K562 (cell line): ENCODE data around the gene BCL2L1. TPM values are rescaled to one million over a fixed set of nuclear protein-coding genes. Genes with fewer than 3 reads are reported as not detected.

ENCODE experiments used
- CBFA2T2 ChIP-seq: fragments of 450-650 bp; conservative IDR thresholded peaks from 2 replicates; pipeline ENCODE4 v1.6.1; 2017; ENCODE audit warnings: mild to moderate bottlenecking
- ELF4 ChIP-seq: fragments of 450-650 bp; formaldehyde crosslinking; IDR thresholded peaks from 2 replicates; pipeline ENCODE4 v1.4.0; 2022; ENCODE audit warnings: missing genetic modification characterization
- EP300 ChIP-seq: IDR thresholded peaks from 2 replicates; pipeline ENCODE4 v1.6.1; 2012; ENCODE audit warnings: low read length, improper control_type of control experiment
- ESRRB ChIP-seq: fragments of 250-450 bp; sonication (Bioruptor Pico); IDR thresholded peaks from 2 replicates; pipeline ENCODE4 v1.5.0; 2020; ENCODE audit warnings: mild to moderate bottlenecking, moderate library complexity, borderline replicate concordance
- ETV1 ChIP-seq: fragments of 450-650 bp; conservative IDR thresholded peaks from 2 replicates; pipeline ENCODE4 v1.6.1; 2016; ENCODE audit warnings: missing genetic modification characterization, control low read depth, low read depth, missing compliant biosample characterization
- EWSR1 ChIP-seq: fragments of 450-650 bp; IDR thresholded peaks from 2 replicates; pipeline ENCODE4 v1.6.1; 2018; ENCODE audit warnings: borderline replicate concordance, mild to moderate bottlenecking, low read depth, moderate library complexity; ENCODE audit not compliant: partially characterized antibody
- FIP1L1 ChIP-seq: fragments of 200-400 bp; formaldehyde crosslinking; IDR thresholded peaks from 2 replicates; pipeline ENCODE4 v1.6.1; 2018; ENCODE audit warnings: mild to moderate bottlenecking, low read depth, low read length; ENCODE audit not compliant: poor library complexity, severe bottlenecking
- GTF2E2 ChIP-seq: fragments of 200-800 bp; sonication (Bioruptor generic); IDR thresholded peaks from 2 replicates; pipeline ENCODE4 v1.6.1; 2016; ENCODE audit warnings: missing genetic modification characterization, missing compliant biosample characterization
- NFIC ChIP-seq: fragments of 450-650 bp; IDR thresholded peaks from 2 replicates; pipeline ENCODE4 v1.6.1; 2017; ENCODE audit warnings: mild to moderate bottlenecking, inconsistent platforms
- NRF1 ChIP-seq, 2 experiments: fragments of 450-650 bp; IDR thresholded peaks in 1 of 2; conservative IDR thresholded peaks in 1 of 2; 2 replicates each; pipeline ENCODE4 v1.6.1; 2014; ENCODE audit warnings: mild to moderate bottlenecking in 2 of 2
- RB1 ChIP-seq: fragments of 450-650 bp; IDR thresholded peaks from 2 replicates; pipeline ENCODE4 v1.6.1; 2017; ENCODE audit warnings: low read depth, mild to moderate bottlenecking
- RCOR1 ChIP-seq, 2 experiments: IDR thresholded peaks; 2 replicates each; pipeline ENCODE4 v1.6.1; 2012; ENCODE audit warnings: low read depth in 2 of 2, low read length in 2 of 2, borderline replicate concordance in 1 of 2, improper control_type of control experiment in 1 of 2
- SMAD1 ChIP-seq: fragments of 150-350 bp; IDR thresholded peaks from 2 replicates; pipeline ENCODE4 v1.6.1; 2014; ENCODE audit warnings: low read length, low read depth; ENCODE audit not compliant: partially characterized antibody
- SRSF1 ChIP-seq: fragments of 200-400 bp; formaldehyde crosslinking; IDR thresholded peaks from 2 replicates; pipeline ENCODE4 v1.6.1; 2017; ENCODE audit warnings: mild to moderate bottlenecking, low read depth, low read length, moderate library complexity
- TEAD1 ChIP-seq, 2 experiments: fragments of 450-650 bp in 1 of 2; sonication (generic) in 1 of 2; formaldehyde crosslinking; IDR thresholded peaks; 2 replicates each; pipeline versions ENCODE4 v1.4.0 to v1.8.0; 2020 to 2022; ENCODE audit warnings: mild to moderate bottlenecking in 2 of 2, missing genetic modification reagents in 1 of 2
- TEAD4 ChIP-seq, 2 experiments: sonication (generic) in 1 of 2; formaldehyde crosslinking in 1 of 2; IDR thresholded peaks; 2 replicates each; pipeline versions ENCODE4 v1.6.1 to v1.8.0; 2012 to 2022; ENCODE audit warnings: borderline replicate concordance in 1 of 2, inconsistent platforms in 1 of 2, low read length in 1 of 2, mild to moderate bottlenecking in 1 of 2, missing genetic modification reagents in 1 of 2
- YY1 ChIP-seq, 3 experiments: IDR thresholded peaks; 2 replicates each; pipeline ENCODE4 v1.6.1; 2011; ENCODE audit warnings: low read length in 2 of 3, mild to moderate bottlenecking in 2 of 3, moderate library complexity in 2 of 3, borderline replicate concordance in 1 of 3, control low read depth in 1 of 3, low read depth in 1 of 3; ENCODE audit not compliant: insufficient read depth in 3 of 3, insufficient replicate concordance in 2 of 3, control insufficient read depth in 1 of 3, insufficient read length in 1 of 3; ENCODE audit errors: extremely low read depth in 1 of 3
- ZFP36 ChIP-seq: fragments of 150-350 bp; IDR thresholded peaks from 2 replicates; pipeline ENCODE4 v1.6.1; 2018; ENCODE audit warnings: low read length, low read depth; ENCODE audit not compliant: partially characterized antibody
- ZNF551 ChIP-seq: fragments of 250-450 bp; sonication (Bioruptor Pico); IDR thresholded peaks from 2 replicates; pipeline ENCODE4 v1.5.0; 2021; ENCODE audit warnings: mild to moderate bottlenecking, moderate library complexity
- ZZZ3 ChIP-seq: fragments of 450-650 bp; IDR thresholded peaks from 2 replicates; pipeline ENCODE4 v1.6.1; 2016; ENCODE audit warnings: antibody characterized with exemption, mild to moderate bottlenecking, moderate library complexity
- polyA plus RNA-seq, 8 experiments: library from polyadenylated mRNA; depleted of rRNA in 4 of 8; stranded (reverse) in 5 of 8; unstranded in 3 of 8; fragments of >200 nt; fragmentation: Nextera tagmentation in 2 of 8; fragmentation: Illumina TruSeq in 1 of 8; extraction: Ambion mirVana in 2 of 8; extraction: Trizol in 1 of 8; gene quantifications; 2 replicates each; pipeline versions ENCODE4 v1.2.1 to v1.2.3, GENCODE V29; 2011 to 2014; ENCODE audit warnings: inconsistent platforms in 1 of 8, missing spikeins in 1 of 8
- total RNA-seq, 7 experiments: library from RNA; depleted of rRNA in 6 of 7; stranded (reverse); fragments of >200 nt in 6 of 7; fragmentation: Illumina TruSeq in 2 of 7; extraction: Trizol in 2 of 7; gene quantifications; 2 replicates each; pipeline versions ENCODE4 v1.2.1 to v1.2.3, GENCODE V29; 2011 to 2021; ENCODE audit warnings: low replicate concordance in 1 of 7
- TF ChIP-seq, protein P1 (sequence below): fragments of 250-450 bp; sonication (Bioruptor Pico); IDR thresholded peaks from 2 replicates; pipeline ENCODE4 v1.8.0; 2022; ENCODE audit warnings: inconsistent platforms, mild to moderate bottlenecking, moderate library complexity, borderline replicate concordance
- TF ChIP-seq, protein P2 (sequence below): fragments of 250-450 bp; sonication (Bioruptor Pico); IDR thresholded peaks from 2 replicates; pipeline ENCODE4 v1.8.0; 2022; ENCODE audit warnings: moderate library complexity, mild to moderate bottlenecking, inconsistent platforms
- TF ChIP-seq, protein P3 (sequence below): IDR thresholded peaks from 2 replicates; pipeline ENCODE4 v1.6.1; 2014; ENCODE audit warnings: antibody characterized with exemption

The BCL2L1 gene
- total and polyA plus RNA-seq, 9 of the 15 experiments (the other 6 are each of a cell fraction or from before 2014, with no cell fraction given): 3.3 to 182 (median 120) TPM

DNA sequence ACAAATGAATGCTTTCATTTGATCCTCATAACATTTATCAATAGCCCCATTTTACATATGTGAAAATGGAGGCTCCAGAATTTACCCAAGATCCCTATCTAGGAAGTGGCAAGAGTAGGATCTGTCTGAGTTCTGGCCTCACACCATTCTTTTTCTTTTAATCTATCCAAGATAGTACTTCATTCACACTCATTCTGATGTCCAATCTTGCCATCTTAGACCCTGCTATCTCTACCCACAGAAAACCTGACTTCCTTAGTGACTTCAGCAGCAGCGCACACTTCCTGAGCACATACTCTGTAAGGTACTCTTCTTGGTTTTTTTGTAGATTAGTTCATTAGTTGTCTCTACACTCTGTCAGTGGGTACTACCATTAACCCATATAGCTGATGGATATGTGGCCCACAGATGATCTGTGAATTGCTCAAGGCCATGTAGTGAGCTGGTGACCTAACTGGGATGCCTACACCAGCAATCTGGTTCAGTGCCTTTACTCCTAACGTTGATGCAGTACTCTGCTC is 48.7 kb downstream of the BCL2L1 start (continued):
- no peak for TF ChIP-seq ZZZ3
- no peak for TF ChIP-seq YY1 (IDR thresholded peaks at IDR 0.05; ENCODE audit: borderline replicate concordance in 1 of 3, control insufficient read depth in 1 of 3, extremely low read depth in 1 of 3, insufficient read depth in 3 of 3, insufficient read length in 1 of 3, insufficient replicate concordance in 2 of 3, low read depth in 1 of 3, low read length in 2 of 3)
- TF ChIP-seq, protein P1, sequence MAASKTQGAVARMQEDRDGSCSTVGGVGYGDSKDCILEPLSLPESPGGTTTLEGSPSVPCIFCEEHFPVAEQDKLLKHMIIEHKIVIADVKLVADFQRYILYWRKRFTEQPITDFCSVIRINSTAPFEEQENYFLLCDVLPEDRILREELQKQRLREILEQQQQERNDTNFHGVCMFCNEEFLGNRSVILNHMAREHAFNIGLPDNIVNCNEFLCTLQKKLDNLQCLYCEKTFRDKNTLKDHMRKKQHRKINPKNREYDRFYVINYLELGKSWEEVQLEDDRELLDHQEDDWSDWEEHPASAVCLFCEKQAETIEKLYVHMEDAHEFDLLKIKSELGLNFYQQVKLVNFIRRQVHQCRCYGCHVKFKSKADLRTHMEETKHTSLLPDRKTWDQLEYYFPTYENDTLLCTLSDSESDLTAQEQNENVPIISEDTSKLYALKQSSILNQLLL: no peak
- TF ChIP-seq FIP1L1: no peak
- TF ChIP-seq, protein P2, sequence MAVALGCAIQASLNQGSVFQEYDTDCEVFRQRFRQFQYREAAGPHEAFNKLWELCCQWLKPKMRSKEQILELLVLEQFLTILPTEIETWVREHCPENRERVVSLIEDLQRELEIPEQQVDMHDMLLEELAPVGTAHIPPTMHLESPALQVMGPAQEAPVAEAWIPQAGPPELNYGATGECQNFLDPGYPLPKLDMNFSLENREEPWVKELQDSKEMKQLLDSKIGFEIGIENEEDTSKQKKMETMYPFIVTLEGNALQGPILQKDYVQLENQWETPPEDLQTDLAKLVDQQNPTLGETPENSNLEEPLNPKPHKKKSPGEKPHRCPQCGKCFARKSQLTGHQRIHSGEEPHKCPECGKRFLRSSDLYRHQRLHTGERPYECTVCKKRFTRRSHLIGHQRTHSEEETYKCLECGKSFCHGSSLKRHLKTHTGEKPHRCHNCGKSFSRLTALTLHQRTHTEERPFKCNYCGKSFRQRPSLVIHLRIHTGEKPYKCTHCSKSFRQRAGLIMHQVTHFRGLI (CRISPR knock-in tag): peak; percentile 31; the same call in 1 of the 2 replicates
- TF ChIP-seq SRSF1: no peak
- peak; percentile 67 to 73 for TF ChIP-seq NRF1 (conservative IDR thresholded peaks at IDR 0.05 in 1 of 2, IDR thresholded peaks at IDR 0.05 in 1 of 2)
- TF ChIP-seq EP300: peak; percentile 85
- no peak for TF ChIP-seq TEAD1 (CRISPR knock-in tag; IDR thresholded peaks at IDR 0.05)
- no peak for TF ChIP-seq ELF4 (CRISPR knock-in tag)
- no peak for TF ChIP-seq RB1
- no peak for TF ChIP-seq ZFP36
- TF ChIP-seq TEAD4 (IDR thresholded peaks at IDR 0.05; ENCODE audit: low read length): peak; percentile 64; the same call in 1 of the 2 replicates
- TF ChIP-seq TEAD4 (CRISPR knock-in tag; IDR thresholded peaks at IDR 0.05; ENCODE audit: borderline replicate concordance): no peak
- peak; percentile 66 for TF ChIP-seq ETV1
- no peak for TF ChIP-seq EWSR1
- 0 out of 2 replicates have a peak, but pooled peaks have one; percentile 15 for TF ChIP-seq NFIC
- no peak for TF ChIP-seq SMAD1
- no peak for TF ChIP-seq ESRRB (CRISPR knock-in tag)
- peak in 1 of 2 experiments; percentile 40; a peak in 1 of 4 replicates for TF ChIP-seq RCOR1 (IDR thresholded peaks at IDR 0.05; ENCODE audit: borderline replicate concordance in 1 of 2, low read depth in 2 of 2, low read length in 2 of 2)
- TF ChIP-seq ZNF551 (CRISPR knock-in tag): no peak
- TF ChIP-seq CBFA2T2: peak; percentile 40
- no peak for TF ChIP-seq GTF2E2 (tag)
- TF ChIP-seq, protein P3, sequence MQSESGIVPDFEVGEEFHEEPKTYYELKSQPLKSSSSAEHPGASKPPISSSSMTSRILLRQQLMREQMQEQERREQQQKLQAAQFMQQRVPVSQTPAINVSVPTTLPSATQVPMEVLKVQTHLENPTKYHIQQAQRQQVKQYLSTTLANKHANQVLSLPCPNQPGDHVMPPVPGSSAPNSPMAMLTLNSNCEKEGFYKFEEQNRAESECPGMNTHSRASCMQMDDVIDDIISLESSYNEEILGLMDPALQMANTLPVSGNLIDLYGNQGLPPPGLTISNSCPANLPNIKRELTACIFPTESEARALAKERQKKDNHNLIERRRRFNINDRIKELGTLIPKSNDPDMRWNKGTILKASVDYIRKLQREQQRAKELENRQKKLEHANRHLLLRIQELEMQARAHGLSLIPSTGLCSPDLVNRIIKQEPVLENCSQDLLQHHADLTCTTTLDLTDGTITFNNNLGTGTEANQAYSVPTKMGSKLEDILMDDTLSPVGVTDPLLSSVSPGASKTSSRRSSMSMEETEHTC: no peak
